A204.1 (cell line): Measurements from ENCODE around the gene GRIA1.

Experiments used
- FAIRE-seq: peaks from 2 replicates; lab custom pipeline; 2012; peaks lifted over from hg19 to GRCh38; lab: Jason Lieb, UNC

Gene GRIA1

GRCh38 chr5:153659039-153659736 is 168.7 kb downstream of the GRIA1 start:
- no peak for FAIRE-seq

GRCh38 chr5:153660919-153661318 is 170.4 kb downstream of the GRIA1 start:
- no peak for FAIRE-seq

GRCh38 chr5:153661897-153662296 is 171.4 kb downstream of the GRIA1 start:
- FAIRE-seq: no peak

GRCh38 chr5:153670101-153670500 is 179.6 kb downstream of the GRIA1 start:
- no peak for FAIRE-seq

GRCh38 chr5:153671653-153672346 is 181.3 kb downstream of the GRIA1 start:
- no peak for FAIRE-seq

GRCh38 chr5:153672347-153673090 is 182.0 kb downstream of the GRIA1 start:
- no peak for FAIRE-seq

GRCh38 chr5:153674356-153674755 is 183.9 kb downstream of the GRIA1 start:
- FAIRE-seq: no peak

GRCh38 chr5:153676406-153676805 is 185.9 kb downstream of the GRIA1 start:
- FAIRE-seq: no peak

- FAIRE-seq: no peak
Observed at GRCh38 chr5:153676821-153677220, 186.4 kb downstream of the GRIA1 start.

- no peak for FAIRE-seq
Observed at GRCh38 chr5:153678617-153679329, 188.3 kb downstream of the GRIA1 start.

- no peak for FAIRE-seq
Observed at GRCh38 chr5:153690236-153690635, 199.8 kb downstream of the GRIA1 start.

GRCh38 chr5:153696256-153696655 is 205.8 kb downstream of the GRIA1 start:
- no peak for FAIRE-seq

GRCh38 chr5:153699035-153699434 is 208.6 kb downstream of the GRIA1 start:
- FAIRE-seq: no peak

- FAIRE-seq: no peak
Observed at GRCh38 chr5:153700940-153701339, 210.5 kb downstream of the GRIA1 start.

- no peak for FAIRE-seq
Observed at GRCh38 chr5:153702265-153702664, 211.8 kb downstream of the GRIA1 start.

- FAIRE-seq: no peak
Observed at GRCh38 chr5:153704110-153704509, 213.6 kb downstream of the GRIA1 start.

GRCh38 chr5:153707626-153708025 is 217.2 kb downstream of the GRIA1 start:
- no peak for FAIRE-seq

- no peak for FAIRE-seq
Observed at GRCh38 chr5:153711755-153712154, 221.3 kb downstream of the GRIA1 start.

GRCh38 chr5:153712946-153713345 is 222.5 kb downstream of the GRIA1 start:
- no peak for FAIRE-seq

- no peak for FAIRE-seq
Observed at GRCh38 chr5:153713943-153714342, 223.5 kb downstream of the GRIA1 start.

- no peak for FAIRE-seq
Observed at GRCh38 chr5:153714798-153715197, 224.3 kb downstream of the GRIA1 start.

- FAIRE-seq: no peak
Observed at GRCh38 chr5:153717287-153717686, 226.8 kb downstream of the GRIA1 start.

- no peak for FAIRE-seq
Observed at GRCh38 chr5:153718713-153719112, 228.2 kb downstream of the GRIA1 start.
